Hepatocyte (in vitro differentiated cells): ENCODE data around the gene LYZ.
A peak's percentile ranks its signal among the peaks of the same experiment; 100 is the strongest.

Source experiments
- EZH2 ChIP-seq: fragments of 200-600 bp; sonication (generic); IDR thresholded peaks from 2 replicates; pipeline ENCODE4 v1.6.1; 2016; ENCODE audit warnings: antibody characterized with exemption, mild to moderate bottlenecking, borderline replicate concordance
- EZH2phosphoT487 ChIP-seq: fragments of 200-600 bp; sonication (generic); IDR thresholded peaks from one replicate; pipeline ENCODE4 v1.6.1; 2018; ENCODE audit warnings: antibody characterized with exemption, mild to moderate bottlenecking, low read depth, moderate library complexity; ENCODE audit not compliant: unreplicated experiment, severe bottlenecking
- TF ChIP-seq, protein P1 (sequence below): fragments of 200-600 bp; sonication (generic); IDR thresholded peaks from 2 replicates; pipeline ENCODE4 v1.5.1; 2016; ENCODE audit warnings: antibody characterized with exemption, mild to moderate bottlenecking; ENCODE audit not compliant: poor library complexity

DNA sequence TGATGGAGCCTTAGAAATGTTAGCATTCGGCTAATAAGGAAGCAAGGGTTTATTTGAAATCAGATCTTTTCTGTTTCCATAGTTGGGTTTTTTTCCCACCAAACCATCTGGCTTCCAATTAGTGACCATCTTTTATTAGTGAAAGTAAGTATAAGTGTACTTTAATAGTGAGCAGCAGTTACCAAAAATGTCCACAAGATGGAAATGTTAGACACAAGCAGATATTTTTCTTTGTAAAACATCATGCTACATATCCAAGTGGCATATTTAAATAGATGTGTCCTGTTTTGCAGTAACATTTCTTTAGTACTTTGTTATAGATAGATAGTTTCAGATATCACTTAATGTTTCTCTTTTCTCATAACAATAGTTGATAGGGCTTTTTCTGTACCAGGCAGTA lies 40.2 kb downstream of the LYZ start:
- TF ChIP-seq EZH2 (no peak), EZH2phosphoT487 (no peak)
- TF ChIP-seq, protein P1, sequence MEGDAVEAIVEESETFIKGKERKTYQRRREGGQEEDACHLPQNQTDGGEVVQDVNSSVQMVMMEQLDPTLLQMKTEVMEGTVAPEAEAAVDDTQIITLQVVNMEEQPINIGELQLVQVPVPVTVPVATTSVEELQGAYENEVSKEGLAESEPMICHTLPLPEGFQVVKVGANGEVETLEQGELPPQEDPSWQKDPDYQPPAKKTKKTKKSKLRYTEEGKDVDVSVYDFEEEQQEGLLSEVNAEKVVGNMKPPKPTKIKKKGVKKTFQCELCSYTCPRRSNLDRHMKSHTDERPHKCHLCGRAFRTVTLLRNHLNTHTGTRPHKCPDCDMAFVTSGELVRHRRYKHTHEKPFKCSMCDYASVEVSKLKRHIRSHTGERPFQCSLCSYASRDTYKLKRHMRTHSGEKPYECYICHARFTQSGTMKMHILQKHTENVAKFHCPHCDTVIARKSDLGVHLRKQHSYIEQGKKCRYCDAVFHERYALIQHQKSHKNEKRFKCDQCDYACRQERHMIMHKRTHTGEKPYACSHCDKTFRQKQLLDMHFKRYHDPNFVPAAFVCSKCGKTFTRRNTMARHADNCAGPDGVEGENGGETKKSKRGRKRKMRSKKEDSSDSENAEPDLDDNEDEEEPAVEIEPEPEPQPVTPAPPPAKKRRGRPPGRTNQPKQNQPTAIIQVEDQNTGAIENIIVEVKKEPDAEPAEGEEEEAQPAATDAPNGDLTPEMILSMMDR: peak; percentile 68
